Right hindlimb (tissue), 1 donor: ENCODE results near the gene HLA-DPA1.
"Not testable (repeated sequence)": the region's sequence is repeated elsewhere in the genome, so short reads cannot be mapped to it uniquely, and the experiment has no call there.

Source experiments
- DNase-seq: peaks from one replicate; pipeline ENCODE4 v3.0.0-alpha.2; 2018

The HLA-DPA1 gene

GRCh38 chr6:33088258-33088930, 14.9 kb upstream of the HLA-DPA1 start:
- DNase-seq: no peak

DNA sequence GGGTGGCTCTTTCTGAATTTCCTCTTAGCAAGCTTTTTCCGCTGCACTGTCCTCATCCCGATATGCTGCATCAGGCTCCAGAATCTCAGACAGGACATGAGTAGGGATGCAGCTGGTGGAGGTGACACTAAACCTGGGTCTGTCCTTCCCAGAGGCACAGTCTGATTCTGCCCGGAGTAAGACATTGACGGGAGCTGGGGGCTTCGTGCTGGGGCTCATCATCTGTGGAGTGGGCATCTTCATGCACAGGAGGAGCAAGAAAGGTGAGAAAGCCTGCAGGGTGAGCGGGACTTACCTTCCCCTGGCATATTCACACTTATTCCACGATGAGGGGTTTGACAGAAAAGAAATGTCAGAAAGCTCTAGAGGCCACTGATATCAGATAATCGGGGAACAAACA, 12.2 kb upstream of the HLA-DPA1 start:
- no peak for DNase-seq

- DNase-seq: no peak
Observed at GRCh38 chr6:33082702-33083101, 9.3 kb upstream of the HLA-DPA1 start.

DNA sequence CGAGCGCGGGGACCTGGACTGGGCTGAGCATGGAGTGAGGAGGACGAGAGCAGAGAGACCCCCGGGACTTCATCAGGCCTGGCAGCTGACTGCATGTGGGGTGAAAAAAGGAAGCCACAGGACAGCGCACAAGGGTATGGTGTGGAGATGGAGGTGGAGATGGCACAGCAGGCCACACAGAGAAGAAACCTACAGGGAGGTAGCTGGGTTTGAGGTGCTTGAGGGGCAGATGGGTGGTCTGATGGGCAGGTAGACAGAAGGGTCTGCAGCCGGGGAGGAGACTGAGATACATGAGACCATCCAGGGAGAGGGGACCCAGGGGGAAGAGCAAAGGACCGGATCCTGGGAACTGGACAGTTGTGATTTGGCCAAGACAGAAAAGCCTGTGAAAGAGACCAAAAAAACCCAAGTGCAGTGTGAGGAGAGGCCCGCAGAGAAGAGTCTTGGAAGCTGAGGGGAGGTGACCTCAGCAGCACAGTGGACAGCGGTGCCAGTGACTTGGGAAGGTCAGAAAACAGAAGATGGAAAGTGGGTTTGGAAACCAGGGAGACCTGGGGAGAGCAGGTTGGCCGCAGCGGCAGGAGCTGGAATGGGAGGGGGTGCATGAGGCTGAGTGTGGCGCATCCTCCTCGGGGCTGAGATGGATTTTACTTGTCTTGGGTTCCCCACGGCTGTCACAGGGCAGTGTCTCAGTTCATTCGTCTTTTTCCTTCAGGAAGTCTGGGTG, 7.8 kb upstream of the HLA-DPA1 start:
- no peak for DNase-seq

DNA sequence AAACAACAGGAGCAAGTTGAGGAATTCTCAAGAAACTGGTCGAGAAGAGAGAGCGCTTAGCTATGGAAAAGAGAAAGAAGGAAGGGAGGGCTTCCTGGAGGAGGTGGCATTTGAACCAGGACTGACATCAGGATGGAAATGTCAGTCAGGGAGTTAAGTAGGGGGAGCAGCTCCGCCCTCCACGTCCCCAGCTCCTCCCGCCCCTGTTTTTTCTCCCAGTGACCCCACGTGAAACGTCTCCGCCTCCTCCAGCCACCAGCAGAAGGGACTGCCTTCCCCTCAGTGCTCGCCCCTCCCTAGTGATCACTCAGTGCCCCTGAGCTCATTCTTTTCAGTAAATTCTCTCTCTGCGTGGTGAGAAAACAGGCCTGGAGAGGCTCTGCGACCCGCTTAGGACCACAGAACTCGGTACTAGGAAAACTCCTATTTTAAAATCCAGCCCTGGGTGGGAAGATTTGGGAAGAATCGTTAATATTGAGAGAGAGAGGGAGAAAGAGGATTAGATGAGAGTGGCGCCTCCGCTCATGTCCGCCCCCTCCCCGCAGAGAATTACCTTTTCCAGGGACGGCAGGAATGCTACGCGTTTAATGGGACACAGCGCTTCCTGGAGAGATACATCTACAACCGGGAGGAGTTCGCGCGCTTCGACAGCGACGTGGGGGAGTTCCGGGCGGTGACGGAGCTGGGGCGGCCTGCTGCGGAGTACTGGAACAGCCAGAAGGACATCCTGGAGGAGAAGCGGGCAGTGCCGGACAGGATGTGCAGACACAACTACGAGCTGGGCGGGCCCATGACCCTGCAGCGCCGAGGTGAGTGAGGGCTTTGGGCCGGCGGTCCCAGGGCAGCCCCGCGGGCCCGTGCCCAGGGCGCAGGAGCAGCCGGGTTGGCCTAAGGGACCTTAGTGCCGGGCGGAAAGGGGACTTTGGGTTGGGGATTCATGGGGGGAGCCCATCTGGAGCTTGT, 7.0 kb upstream of the HLA-DPA1 start:
- DNase-seq: peak; percentile 69

DNA sequence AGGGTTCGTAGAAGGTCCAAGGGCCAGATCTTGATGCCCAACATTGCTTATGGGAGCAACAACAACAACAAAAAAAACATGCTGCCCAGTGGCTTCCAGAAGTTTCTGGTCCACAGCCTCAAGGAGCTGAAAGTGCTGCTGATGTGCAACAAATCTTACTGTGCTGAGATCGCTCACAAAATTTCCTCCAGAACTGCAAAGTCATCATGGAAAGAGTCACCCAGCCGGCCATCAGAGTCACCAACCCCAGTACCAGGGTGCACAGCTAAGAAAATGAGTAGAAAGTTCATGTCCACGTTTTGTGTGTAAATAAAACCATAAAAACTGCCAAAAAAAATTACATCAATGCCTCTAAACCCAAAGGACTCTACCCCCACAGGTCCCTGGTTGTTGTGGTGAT, 6.1 kb upstream of the HLA-DPA1 start:
- DNase-seq: no peak

DNA sequence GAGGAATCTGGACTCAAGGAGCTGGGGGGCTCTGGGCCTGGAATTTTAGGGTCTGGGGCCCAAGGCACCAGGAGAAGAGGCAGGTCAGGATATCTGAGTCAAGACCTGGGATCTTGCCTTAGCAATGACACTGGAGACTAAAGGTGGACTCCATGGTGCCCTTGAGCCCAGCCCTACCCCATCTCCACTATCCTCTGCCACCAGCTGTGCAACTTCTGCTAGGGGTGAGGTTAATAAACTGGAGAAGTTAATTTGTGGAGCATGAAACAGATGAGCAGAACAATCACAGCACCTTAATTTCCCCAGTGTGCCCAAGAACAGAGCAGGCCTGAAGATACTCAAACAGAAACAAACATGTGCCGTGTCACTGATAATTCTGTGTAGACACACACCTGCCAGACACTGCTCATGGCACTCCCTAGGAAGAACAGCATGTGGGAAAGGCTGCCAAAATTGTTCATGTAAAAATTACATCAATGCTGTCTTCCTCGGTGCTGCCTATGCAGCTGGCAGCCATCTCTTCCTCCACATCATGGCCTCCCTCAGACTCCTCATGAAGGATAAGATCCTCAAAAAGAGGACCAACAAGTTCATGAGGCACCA, 5.6 kb upstream of the HLA-DPA1 start:
- DNase-seq: no peak

GRCh38 chr6:33078442-33078841, 5.0 kb upstream of the HLA-DPA1 start:
- no peak for DNase-seq

DNA sequence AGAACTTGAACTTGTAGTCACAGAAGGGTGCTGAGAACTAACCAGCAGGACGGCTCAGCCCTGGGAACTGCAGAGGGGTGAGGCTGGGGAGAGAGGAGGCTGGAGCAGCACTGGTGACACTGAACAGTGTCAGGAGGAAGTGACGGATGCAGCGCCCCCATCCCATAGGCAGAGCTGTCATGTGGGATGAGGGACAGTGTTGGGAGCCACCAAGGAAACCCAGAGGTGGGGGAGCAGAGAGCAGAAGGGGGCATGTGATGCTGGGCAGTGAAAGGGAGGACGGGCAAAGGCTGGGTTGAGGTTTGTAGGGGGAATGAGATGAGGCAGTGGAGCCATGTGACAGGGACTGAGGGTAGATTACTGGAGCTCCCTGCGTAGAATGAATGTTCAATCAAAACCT, 4.5 kb upstream of the HLA-DPA1 start:
- no peak for DNase-seq

DNA sequence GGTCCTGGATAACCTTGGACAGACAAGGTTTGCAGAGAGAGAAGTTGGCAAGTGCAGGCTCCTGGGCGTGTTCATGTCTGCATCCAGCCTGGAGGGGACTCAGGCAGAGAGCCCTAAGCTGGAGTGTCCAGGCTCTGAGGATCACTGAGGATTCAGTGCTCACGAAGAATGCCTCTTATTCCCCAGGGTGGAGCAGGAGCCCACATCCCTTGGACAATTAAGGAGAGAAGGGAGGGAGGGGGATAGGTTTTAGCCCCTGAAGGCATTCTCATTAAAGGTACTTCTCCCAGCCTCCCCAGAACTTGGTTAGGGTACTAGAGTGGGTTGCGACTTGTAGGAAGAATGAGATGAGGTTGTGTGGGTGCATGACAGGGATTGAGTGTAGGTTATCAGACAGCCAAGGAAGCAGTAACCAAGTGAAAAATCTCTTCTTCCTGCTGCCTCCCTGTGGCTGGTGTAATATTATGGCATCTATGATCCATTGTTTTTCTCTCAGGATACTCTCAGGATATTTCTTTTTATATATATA, 3.0 kb upstream of the HLA-DPA1 start:
- no peak for DNase-seq

- DNase-seq: no peak
Observed at GRCh38 chr6:33075568-33076405, 2.3 kb upstream of the HLA-DPA1 start, which contains the start of gene HLA-DPB1. HLA-DPB1 (plus strand) TSS chr6:33075990; CDS start chr6:33076042, 52 bp downstream.

- DNase-seq: no peak
Observed at GRCh38 chr6:33075208-33075567, 1.7 kb upstream of the HLA-DPA1 start.

- DNase-seq: no peak
Observed at GRCh38 chr6:33072508-33073100, 845 bp downstream of the HLA-DPA1 start.

GRCh38 chr6:33071569-33071968, 1.9 kb downstream of the HLA-DPA1 start:
- no peak for DNase-seq

DNA sequence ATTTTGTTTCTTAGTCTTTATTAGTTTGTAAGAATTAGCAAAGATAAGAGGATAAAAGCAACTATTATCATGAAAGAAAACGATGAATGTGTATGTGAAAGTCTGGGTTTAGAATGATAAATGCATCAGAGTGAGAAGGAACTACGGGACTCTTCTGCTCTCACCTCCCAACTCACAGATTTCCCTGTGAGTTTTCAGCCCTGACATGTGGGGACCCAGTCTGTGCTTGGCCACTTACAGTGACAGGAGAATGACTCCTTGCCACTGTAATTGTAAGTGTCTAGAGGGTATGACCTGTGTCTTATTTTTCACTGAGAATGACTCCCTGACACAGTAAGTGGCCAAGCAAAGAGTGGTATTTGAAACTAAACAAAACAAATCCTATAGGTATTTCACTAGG, 2.5 kb downstream of the HLA-DPA1 start:
- DNase-seq: no peak

GRCh38 chr6:33069021-33069738, 4.3 kb downstream of the HLA-DPA1 start:
- DNase-seq: no peak

DNA sequence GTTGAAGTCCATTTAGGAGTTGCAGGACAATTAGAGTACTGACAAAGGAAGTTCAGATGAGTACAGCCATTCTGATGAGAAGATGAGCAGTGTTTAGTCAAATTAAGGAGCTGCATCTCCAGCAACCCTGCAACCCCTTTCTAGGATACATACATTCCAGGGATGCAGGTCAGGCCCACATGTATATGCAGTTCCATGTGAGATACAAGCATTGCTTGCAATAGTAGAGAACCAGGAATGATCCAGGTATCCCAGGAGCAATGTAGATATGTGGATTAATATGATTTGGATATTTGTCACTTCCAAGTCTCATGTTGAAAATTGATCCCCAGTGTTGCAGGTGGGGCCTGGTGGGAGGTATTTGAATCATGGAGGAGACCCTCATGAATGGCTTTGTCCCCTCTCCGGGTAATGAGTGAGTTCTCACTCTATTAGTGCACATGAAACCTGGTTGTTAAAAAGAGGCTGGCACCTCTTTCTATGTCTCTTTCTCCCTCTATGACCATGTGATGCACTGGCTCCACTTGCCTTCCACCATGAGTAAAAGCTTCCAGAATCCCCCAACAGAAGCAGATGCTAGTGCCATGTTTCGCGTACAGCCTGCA, 6.4 kb downstream of the HLA-DPA1 start:
- DNase-seq: no peak

GRCh38 chr6:33065312-33065711, 8.1 kb downstream of the HLA-DPA1 start:
- no peak for DNase-seq

GRCh38 chr6:33064723-33065122, 8.7 kb downstream of the HLA-DPA1 start:
- DNase-seq: no peak

DNA sequence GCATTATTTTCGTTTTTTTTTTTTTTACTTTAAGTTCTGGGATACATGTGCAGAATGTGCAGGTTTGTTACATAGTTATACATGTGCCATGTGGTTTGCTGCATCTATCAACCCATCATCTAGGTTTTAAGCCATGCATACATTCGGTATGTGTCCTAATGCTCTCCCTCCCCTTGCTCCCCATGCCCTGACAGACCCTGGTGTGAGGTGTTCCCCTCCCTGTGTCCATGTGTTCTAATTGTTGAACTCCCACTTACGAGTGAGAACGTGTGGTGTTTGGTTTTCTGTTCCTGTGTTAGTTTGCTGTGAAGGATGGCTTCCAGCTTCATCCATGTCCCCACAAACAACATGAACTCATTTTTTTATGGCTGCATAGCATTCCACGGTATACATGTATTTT, 10.0 kb downstream of the HLA-DPA1 start:
- not testable (repeated sequence) for DNase-seq
